Progenitor cell of endocrine pancreas (in vitro differentiated cells): Measurements from ENCODE around the gene ARMC8. TPM values are rescaled to one million over a fixed set of nuclear protein-coding genes. Genes with fewer than 3 reads are reported as not detected.
A peak's percentile ranks its signal among the peaks of the same experiment; 100 is the strongest.

Experiments used
- DNase-seq: peaks from one replicate; pipeline ENCODE4 v3.0.0; 2021; ENCODE audit warnings: low spot score; ENCODE audit not compliant: unreplicated experiment
- H3K27ac Mint-ChIP-seq: 2 replicates; pipeline ENCODE4 v1.8.0; 2021; ENCODE audit warnings: mild to moderate bottlenecking, moderate library complexity, mixed read lengths
- H3K27me3 Mint-ChIP-seq: 2 replicates; pipeline ENCODE4 v1.8.0; 2021; ENCODE audit warnings: mixed read lengths
- H3K36me3 Mint-ChIP-seq: 2 replicates; pipeline ENCODE4 v1.8.0; 2022; ENCODE audit warnings: mixed read lengths; ENCODE audit not compliant: insufficient read depth
- H3K4me1 Mint-ChIP-seq: 2 replicates; pipeline ENCODE4 v1.8.0; 2021; ENCODE audit warnings: low read depth, mixed read lengths
- H3K4me3 Mint-ChIP-seq: 2 replicates; pipeline ENCODE4 v1.8.0; 2021; ENCODE audit warnings: low read depth, mild to moderate bottlenecking, moderate library complexity, mixed read lengths
- H3K9me3 Mint-ChIP-seq: 2 replicates; pipeline ENCODE4 v1.8.0; 2021; ENCODE audit warnings: low read depth, mixed read lengths
- CTCF ChIP-seq: fragments of 200-600 bp; sonication (generic); IDR thresholded peaks from one replicate; pipeline ENCODE4 v1.5.0; 2021; ENCODE audit warnings: antibody characterized with exemption, mild to moderate bottlenecking; ENCODE audit not compliant: unreplicated experiment
- total RNA-seq: library from RNA; stranded (reverse); gene quantifications from 2 replicates; pipeline ENCODE4 v1.2.1, GENCODE V29; 2021

The ARMC8 gene
- total RNA-seq, 1 donor from 2014 or later = 71.3 TPM

GRCh38 chr3:138257986-138258385 lies 70.9 kb downstream of the ARMC8 start:
- TF ChIP-seq CTCF = no peak
- no peaks in the 10 kb centered on the region for H3K27me3 Mint-ChIP-seq
- no peak for DNase-seq
- no peak overlapping the region for H3K4me3 Mint-ChIP-seq
- H3K4me1 Mint-ChIP-seq = peaks cover 14% of the 10 kb centered on the region
- no peak overlapping the region for H3K27ac Mint-ChIP-seq
- peaks cover 7% of the 10 kb centered on the region for H3K36me3 Mint-ChIP-seq
- no peaks in the 10 kb centered on the region for H3K9me3 Mint-ChIP-seq

GRCh38 chr3:138259126-138259525 lies 72.0 kb downstream of the ARMC8 start:
- TF ChIP-seq CTCF = no peak
- Mint-ChIP-seq H3K27ac (no peak overlapping the region), H3K36me3 (peaks cover 8% of the 10 kb centered on the region), H3K9me3 (no peaks in the 10 kb centered on the region), H3K27me3 (no peaks in the 10 kb centered on the region), H3K4me1 (peaks cover 17% of the 10 kb centered on the region), H3K4me3 (no peak overlapping the region)
- DNase-seq = no peak

GRCh38 chr3:138260611-138261010 lies 73.5 kb downstream of the ARMC8 start:
- Mint-ChIP-seq H3K9me3 (no peaks in the 10 kb centered on the region), H3K4me1 (peaks cover 17% of the 10 kb centered on the region), H3K4me3 (no peak overlapping the region), H3K27me3 (no peaks in the 10 kb centered on the region), H3K27ac (no peak overlapping the region), H3K36me3 (peaks cover 7% of the 10 kb centered on the region)
- TF ChIP-seq CTCF = no peak
- no peak for DNase-seq

GRCh38 chr3:138263104-138263503 lies 76.0 kb downstream of the ARMC8 start:
- Mint-ChIP-seq H3K27me3 (no peaks in the 10 kb centered on the region), H3K4me1 (peaks cover 17% of the 10 kb centered on the region)
- no peak for DNase-seq

GRCh38 chr3:138265745-138266144 lies 78.6 kb downstream of the ARMC8 start:
- Mint-ChIP-seq H3K9me3 (no peaks in the 10 kb centered on the region), H3K27me3 (no peaks in the 10 kb centered on the region), H3K4me1 (peaks cover 11% of the 10 kb centered on the region), H3K36me3 (peaks cover 9% of the 10 kb centered on the region), H3K27ac (no peak overlapping the region), H3K4me3 (no peak overlapping the region)
- TF ChIP-seq CTCF = no peak
- no peak for DNase-seq

More at GRCh38 chr3:138263104-138263503, 76.0 kb downstream of the ARMC8 start:
- Mint-ChIP-seq H3K27ac (peak overlapping the region; percentile 43), H3K9me3 (no peaks in the 10 kb centered on the region), H3K36me3 (peaks cover 8% of the 10 kb centered on the region), H3K4me3 (no peak overlapping the region)
- TF ChIP-seq CTCF = no peak
